Activated T-cell treated with anti-CD3 and anti-CD28 coated beads, Interleukin-2, amount 50 U/mL, for 1 hour (primary cell): ENCODE measurements around the gene LONP1.
"Not testable (repeated sequence)": the region's sequence is repeated elsewhere in the genome, so short reads cannot be mapped to it uniquely, and the experiment has no call there.

ENCODE experiments used
- DNase-seq: peaks from one replicate; pipeline ENCODE4 v3.0.0-alpha.2; 2020

LONP1 gene

GRCh38 chr19:5707576-5708575 is 12.1 kb downstream of the LONP1 start:
- no peak for DNase-seq

GRCh38 chr19:5706876-5707573 is 12.9 kb downstream of the LONP1 start:
- no peak for DNase-seq

- no peak for DNase-seq
These were observed 14.4 kb downstream of the LONP1 start for GRCh38 chr19:5705552-5705951.

GRCh38 chr19:5703819-5704818 is 15.8 kb downstream of the LONP1 start:
- DNase-seq: no peak

- DNase-seq: not testable (repeated sequence)
These were observed 17.9 kb downstream of the LONP1 start for GRCh38 chr19:5702053-5702410.

- DNase-seq: no peak
These were observed 19.4 kb downstream of the LONP1 start for GRCh38 chr19:5700455-5701092.

- DNase-seq: no peak
These were observed 21.1 kb downstream of the LONP1 start for GRCh38 chr19:5698635-5699422.

- no peak for DNase-seq
These were observed 21.9 kb downstream of the LONP1 start for GRCh38 chr19:5697890-5698634.

- DNase-seq: no peak
These were observed 22.7 kb downstream of the LONP1 start for GRCh38 chr19:5697022-5697889.

GRCh38 chr19:5696196-5697021 is 23.5 kb downstream of the LONP1 start:
- DNase-seq: no peak

- no peak for DNase-seq
These were observed 24.2 kb downstream of the LONP1 start for GRCh38 chr19:5695649-5696195.

- no peak for DNase-seq
These were observed 24.8 kb downstream of the LONP1 start for GRCh38 chr19:5694956-5695648.

- no peak for DNase-seq
These were observed 25.6 kb downstream of the LONP1 start for GRCh38 chr19:5694167-5694955.

- no peak for DNase-seq
These were observed 26.5 kb downstream of the LONP1 start for GRCh38 chr19:5693195-5694166.

GRCh38 chr19:5692723-5693194 is 27.2 kb downstream of the LONP1 start:
- DNase-seq: no peak
